ENCODE results near the gene PRPS1L1.

The PRPS1L1 gene

GRCh38 chr7:17983221-17984062 lies 44.2 kb downstream of the PRPS1L1 start:
- no peak for DNase-seq
- intact Hi-C loops (cut with DNase I), result no loop called here

GRCh38 chr7:17976952-17977351 lies 50.7 kb downstream of the PRPS1L1 start:
- no peak for DNase-seq
- intact Hi-C loops (cut with DNase I), result no loop called here
